ENCODE measurements around the gene LRMDA.
"Not testable (repeated sequence)": the region's sequence is repeated elsewhere in the genome, so short reads cannot be mapped to it uniquely, and the experiment has no call there.

The LRMDA gene

DNA sequence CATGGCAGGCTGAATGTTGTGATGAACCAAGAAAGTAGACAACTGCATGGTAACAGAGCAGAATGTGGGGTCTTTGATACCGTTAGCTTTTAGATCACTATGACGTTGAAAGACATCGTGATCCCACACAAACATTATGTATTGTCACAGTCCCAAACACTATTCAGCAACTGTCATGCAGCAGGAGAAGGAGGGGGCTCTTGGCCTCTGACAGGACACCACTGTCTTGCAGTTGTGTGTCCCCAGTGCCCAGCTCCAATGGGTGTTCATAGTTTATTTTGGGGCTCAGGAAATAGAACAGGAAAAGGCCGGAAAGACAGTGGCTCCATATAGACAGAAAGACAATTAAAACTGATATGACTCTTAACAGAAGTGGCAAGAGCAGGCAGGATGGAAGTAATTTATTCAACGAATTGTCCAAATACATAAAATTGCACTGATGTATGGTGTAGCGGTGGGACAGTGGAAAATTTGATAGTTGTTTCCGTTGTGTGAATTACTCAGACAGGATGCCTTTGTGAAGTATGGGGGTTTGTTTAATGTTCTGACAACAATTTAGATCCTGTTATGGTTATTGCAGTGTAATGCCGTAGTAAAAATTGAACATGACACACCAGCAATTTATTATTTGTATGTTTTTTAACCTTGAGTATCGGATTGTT, 292.0 kb downstream of the LRMDA start:
- DNase-seq, result no peak

DNA sequence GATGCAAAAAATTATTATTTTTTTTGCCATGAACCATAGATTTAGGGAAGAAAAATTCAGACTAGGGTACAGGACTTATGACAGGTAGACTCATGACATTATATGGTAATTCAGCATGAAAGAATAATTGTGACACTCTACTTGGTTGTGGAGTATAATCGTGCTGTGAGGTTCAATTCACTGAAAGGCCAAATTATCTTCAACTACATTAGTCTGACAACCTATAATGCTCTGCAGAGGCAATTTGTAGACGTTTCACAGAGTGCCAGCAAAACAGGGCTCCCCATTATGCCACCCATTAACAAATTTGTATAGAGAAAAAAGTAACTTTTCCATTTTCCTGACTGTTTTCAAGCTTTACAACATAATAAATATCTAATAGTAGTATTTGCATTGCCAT, 292.6 kb downstream of the LRMDA start:
- no peak for DNase-seq

DNA sequence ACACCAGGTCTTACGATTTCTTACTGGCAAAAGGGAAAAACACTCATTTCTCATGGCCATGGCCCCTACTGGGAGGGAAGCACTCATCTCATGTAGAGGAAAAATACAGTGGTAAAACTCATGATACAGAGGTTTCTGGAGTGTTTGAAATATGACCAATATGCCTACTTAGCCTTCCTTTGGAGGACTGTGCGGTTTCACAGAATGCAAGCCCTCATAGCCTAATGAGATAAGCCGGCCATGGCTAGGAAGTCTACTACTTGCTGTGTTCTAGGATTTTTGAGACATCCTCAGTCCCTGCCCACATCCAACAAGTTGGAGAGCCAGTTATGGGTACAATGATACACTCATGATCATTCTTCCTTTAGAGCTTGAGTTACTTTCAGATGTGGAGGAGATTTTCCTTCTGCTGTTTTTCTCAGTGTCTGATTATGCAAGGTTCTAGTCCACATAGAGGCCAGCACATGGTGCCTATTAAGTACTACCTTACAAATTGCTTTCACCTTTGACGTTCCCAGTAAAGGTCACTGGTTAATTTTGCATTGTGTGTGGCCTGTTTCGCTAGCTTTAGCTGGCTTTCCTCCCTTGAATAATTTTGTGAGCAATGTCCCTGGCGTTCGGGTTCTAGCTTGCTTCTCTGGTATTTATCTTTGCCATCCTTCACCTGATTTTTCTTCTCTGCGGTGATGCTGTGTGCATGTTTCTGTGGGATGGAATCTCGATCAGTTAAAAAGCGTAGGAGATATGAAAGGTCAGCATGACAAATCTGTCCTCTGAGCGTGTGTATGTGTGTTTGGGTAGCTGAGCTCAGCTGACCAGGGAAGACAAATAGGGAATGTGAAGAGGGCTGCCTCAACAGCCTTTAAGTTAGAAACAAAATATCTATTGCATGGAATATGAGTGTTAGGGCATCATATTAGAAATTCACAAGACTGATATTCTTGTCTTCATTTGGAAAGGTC, 295.4 kb downstream of the LRMDA start:
- DNase-seq, result no peak

GRCh38 chr10:75730847-75731246, 299.4 kb downstream of the LRMDA start:
- no peak for DNase-seq

- DNase-seq, result no peak
Observed at GRCh38 chr10:75733135-75733890, 301.9 kb downstream of the LRMDA start.

DNA sequence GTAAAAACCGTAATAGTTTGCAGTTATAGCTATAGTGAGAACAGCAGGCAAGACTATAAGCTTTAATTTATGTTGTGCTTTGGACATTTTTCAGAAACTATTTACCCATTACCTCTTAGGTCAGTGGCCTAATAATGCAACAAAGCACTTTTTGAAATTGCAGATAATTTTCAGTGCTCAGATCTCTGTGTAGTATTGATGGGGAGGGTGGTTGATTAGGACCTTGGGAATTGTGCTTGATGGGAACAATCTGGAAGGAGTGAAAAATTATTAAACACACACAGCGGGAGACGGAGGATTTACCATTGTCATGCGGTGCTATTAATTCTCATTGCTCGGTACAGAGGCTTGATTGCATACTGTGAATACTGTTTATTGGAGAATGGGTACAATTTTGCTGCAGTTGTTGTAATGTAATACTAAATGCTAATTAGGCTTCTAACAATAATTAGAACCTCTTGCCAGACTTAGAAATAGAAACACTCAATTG, 304.8 kb downstream of the LRMDA start:
- no peak for DNase-seq

DNA sequence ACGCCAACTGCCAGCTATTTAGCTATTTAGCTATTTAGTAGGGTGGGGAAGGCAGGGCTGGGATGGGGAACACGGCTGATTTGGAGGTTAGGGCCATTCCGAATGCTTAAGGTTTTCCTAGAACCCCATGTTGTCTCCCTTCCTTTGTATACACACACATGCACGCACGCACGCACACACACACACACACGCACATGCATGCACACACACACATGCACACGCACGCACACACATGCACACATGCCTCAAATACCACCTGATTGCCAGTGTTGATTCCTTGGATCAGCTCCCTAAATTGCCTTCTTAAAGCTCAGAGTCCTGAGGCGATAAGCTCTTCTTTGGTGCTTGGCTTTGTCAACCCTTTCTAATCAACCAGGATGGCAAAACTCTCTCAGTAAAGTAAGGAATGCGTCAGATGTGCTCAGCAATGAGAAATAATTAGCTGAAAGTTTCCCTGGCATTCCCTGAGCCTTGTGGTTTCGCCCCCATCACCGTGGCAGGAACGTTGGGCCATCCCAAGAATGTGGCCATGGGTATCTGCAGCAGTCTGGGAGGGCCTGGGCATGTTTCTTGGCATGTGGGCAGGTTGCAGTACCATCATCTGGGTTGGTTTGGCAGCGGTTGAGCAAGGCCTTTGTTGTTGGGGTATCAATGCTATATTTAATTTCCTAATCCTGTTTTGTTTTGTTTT, 305.6 kb downstream of the LRMDA start:
- DNase-seq, result no peak

DNA sequence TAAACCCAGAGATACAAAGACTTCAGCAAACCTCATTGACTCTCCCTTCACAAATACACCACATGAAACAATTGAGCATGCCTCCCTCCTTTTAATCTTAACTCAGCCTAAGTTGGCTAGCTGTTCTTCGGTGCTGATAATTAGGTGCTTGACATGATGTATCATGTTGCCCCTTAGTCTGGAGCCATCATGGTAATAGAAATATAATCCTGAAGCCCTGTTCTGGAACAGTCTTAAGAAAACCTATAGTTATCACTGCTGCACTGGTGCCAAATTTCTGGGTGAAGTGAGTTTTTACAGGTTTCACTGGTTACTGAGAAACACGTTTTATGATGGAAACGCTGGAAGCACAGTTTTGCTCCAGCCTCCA, 306.1 kb downstream of the LRMDA start:
- no peak for DNase-seq

- no peak for DNase-seq
Observed at GRCh38 chr10:75738924-75739323, 307.5 kb downstream of the LRMDA start.

DNA sequence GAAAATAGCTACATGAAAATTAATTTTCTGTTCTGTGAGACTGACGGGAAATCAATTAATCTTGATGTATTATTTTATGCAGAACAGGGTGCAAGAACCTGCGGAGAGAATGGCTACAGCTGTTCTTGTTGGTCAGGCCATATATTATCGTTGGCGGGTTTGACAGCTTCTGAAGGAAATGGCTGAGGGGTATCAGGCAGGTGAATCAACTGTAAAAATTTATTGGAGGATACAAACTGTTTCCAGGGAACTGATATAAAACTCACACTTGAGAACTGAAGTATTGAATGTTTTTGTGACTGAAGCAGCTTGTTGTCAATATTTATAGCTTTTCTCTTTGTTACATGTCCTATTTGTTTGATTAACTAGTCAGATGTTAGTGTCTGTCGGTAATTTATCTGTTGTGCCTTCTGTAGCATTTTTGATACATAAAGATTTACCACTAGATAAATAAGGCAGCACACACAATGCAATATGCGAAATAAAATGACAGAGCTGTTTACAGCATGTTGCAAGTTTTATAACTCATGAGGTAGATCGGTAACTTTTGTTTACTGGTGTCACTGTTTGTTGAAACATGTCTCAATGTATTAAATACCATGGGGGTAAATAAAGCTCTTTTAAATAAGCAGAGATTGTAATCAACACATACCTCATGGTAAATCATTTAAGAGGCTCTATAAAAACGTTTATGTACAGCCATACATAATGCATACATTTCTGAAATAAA, 308.2 kb downstream of the LRMDA start:
- DNase-seq, result no peak

DNA sequence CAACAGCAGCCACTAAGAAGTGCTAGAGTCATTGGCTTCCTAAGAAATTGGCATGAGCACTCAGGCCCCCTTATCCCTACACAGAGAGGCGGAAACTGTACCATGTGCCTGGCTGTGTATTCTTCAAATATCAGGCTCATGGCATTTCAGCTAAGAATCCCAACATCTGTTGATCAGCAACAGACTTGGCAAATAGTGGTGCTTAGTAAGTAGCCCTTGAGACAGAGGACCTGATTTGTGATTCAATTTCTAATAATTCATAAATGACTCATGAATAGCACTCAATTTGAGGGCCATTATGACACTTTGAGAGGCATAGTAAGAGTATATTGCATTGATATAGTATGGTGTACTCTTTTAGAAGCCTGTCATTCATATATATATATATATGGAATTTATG, 309.1 kb downstream of the LRMDA start:
- no peak for DNase-seq

DNA sequence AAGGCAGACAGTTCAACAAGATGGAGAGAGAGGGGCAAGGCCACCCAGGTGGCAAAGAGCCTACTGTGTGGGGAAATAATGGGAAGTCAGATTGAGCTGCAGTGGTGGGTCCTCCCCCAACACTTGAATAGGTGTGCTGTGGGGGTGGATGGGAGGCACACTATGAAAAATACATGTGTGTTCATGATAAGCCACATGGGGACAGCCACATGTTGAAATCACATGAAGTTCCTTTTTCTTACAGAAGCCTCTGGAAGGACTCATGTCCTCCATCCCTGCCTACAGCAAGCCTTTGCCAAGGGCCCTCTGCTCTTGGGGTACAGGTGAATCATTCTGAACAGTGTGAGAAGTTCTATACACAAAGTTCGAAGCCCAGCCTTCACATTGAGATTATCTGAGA, 310.9 kb downstream of the LRMDA start:
- no peak for DNase-seq

GRCh38 chr10:75743291-75743778, 311.9 kb downstream of the LRMDA start:
- DNase-seq, result no peak

- no peak for DNase-seq
Observed at GRCh38 chr10:75744261-75744660, 312.8 kb downstream of the LRMDA start.

DNA sequence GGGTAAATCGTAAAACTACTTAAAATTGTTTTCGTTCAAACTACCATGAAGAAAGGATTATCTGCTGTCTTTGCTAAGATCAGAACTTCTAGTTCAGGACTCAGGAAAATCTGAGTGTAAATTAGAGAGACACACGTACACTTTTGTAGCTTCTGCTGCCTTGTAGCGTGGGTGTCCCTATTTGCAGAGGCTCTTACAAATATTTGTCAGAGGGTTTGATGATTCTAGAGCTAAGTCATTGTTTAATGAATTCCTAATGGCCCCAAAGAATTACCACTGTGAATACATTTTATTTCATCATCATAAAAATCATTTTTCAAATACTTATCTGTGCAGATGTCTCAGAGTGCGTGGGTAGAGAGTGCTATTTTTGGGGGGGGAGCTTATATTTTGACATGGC, 314.9 kb downstream of the LRMDA start:
- DNase-seq, result no peak

- DNase-seq, result not testable (repeated sequence)
Observed at GRCh38 chr10:75750093-75750875, 318.9 kb downstream of the LRMDA start.

GRCh38 chr10:75751232-75751631, 319.8 kb downstream of the LRMDA start:
- no peak for DNase-seq

DNA sequence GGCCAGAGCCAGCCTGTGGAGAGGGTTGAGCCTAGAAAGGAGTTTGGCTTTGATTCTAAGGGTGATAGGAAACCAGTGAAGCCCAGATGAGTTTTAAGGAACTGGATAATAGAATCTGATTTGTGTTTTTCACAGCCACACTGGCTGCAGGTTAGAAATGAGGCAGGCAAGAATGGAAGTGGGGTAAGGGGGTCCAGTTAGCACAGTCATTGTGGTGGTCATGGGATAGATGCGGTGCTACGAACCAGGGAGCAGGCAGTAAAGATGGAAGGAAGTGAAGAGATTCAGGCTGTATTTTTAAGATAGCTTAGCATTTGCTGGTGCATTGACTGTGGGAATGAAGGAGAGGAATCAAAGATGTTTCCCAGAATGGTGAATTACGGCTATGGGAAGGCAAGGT, 322.2 kb downstream of the LRMDA start:
- no peak for DNase-seq

DNA sequence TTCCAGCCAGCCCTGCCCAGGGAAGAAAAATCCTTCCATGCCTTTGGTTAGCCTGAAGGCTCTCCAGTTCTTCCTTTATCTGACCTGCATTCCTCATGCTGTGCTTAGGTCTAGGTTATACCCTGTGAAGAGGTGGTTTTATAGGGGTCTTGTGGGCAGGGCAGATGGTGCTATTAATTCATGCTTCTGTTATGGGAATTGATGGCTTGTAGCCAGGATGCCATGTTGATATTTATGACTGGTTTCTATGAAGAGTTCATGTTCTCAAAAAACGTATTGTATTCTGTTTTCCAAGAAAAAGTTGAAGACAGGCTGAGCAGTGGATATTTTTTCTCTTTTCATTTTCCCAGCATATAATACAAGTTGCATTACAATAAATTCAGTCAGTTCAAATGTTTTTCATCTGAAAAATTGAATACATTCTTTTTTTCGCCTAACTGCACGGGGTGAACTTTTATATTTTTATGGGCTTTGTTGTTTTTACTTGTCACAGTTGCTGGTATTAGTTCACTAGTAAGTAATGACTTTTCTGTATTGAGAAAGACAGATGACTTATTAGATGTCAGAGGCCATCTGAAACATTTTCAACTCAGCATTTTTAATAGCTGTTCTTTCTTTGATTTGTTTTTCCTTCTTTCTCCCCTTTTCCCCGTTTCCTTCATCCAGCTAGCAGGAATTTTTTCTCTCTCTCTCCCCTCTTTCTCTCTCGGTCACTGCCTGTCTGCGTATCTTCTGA, 322.8 kb downstream of the LRMDA start:
- DNase-seq, result no peak

DNA sequence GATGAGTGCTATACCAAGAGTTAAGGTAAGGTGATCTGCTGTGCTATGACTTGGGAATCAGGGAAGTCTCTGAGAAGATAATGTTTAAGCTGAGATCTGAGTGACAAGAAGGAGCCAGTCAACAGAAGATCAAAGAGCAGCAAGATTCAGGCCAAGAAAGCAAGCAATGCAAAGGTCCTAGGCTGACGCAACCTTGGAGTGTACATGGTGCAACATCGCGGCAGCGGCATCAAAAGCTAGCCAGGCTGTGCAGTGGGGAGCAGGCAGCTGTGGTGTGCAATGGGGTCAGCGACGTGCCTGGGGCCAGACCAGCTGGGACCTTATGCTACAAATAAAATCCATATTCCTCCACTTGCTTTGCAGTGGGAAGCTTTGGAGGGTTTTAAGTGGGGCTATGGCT, 324.1 kb downstream of the LRMDA start:
- DNase-seq, result no peak
